Measurements from ENCODE around the gene CACNA1S. TPM values are rescaled to one million over a fixed set of nuclear protein-coding genes. Genes with fewer than 3 reads are reported as not detected.
A peak's percentile ranks its signal among the peaks of the same experiment; 100 is the strongest.

Gene CACNA1S
- polyA plus RNA-seq, 3 donors from 2014 or later: not detected

- Mint-ChIP-seq H3K4me3 (peak overlapping the region in 1 of 5 donors; percentile 19), H3K27ac (no peak overlapping the region), H3K9me3 (no peaks in the 10 kb centered on the region), H3K36me3 (no peaks in the 10 kb centered on the region), H3K4me1 (peaks cover 16 to 23% of the 10 kb centered on the region in 2 donors), H3K27me3 (ENCODE audit: low read depth in 3 of 3) (peaks cover 0 to 18% (median 6%) of the 10 kb centered on the region in 3 donors)
- DNase-seq: no peak
These were observed 85.4 kb downstream of the CACNA1S start for GRCh38 chr1:201026836-201027235.

- no peak overlapping the region for H3K27ac Mint-ChIP-seq
- H3K4me1 Mint-ChIP-seq: peaks cover 22 to 30% of the 10 kb centered on the region in 2 donors
- DNase-seq: no peak
- no peaks in the 10 kb centered on the region for H3K36me3 Mint-ChIP-seq
- no peak overlapping the region for H3K4me3 Mint-ChIP-seq
- peaks cover 0 to 18% (median 5%) of the 10 kb centered on the region in 3 donors for H3K27me3 Mint-ChIP-seq (ENCODE audit: low read depth in 3 of 3)
- H3K9me3 Mint-ChIP-seq: no peaks in the 10 kb centered on the region
These were observed 86.0 kb downstream of the CACNA1S start for GRCh38 chr1:201026234-201026633.

- H3K4me1 Mint-ChIP-seq: peaks cover 28 to 36% of the 10 kb centered on the region in 2 donors
- no peak for DNase-seq
- no peak overlapping the region for H3K27ac Mint-ChIP-seq
- no peaks in the 10 kb centered on the region for H3K36me3 Mint-ChIP-seq
- H3K9me3 Mint-ChIP-seq: no peaks in the 10 kb centered on the region
- H3K4me3 Mint-ChIP-seq: no peak overlapping the region
- peaks cover 0 to 18% (median 5%) of the 10 kb centered on the region in 3 donors for H3K27me3 Mint-ChIP-seq (ENCODE audit: low read depth in 3 of 3)
These were observed 86.6 kb downstream of the CACNA1S start for GRCh38 chr1:201025571-201026002.

GRCh38 chr1:201024625-201024998 is 87.6 kb downstream of the CACNA1S start:
- Mint-ChIP-seq H3K4me3 (peak overlapping the region in 1 of 5 donors; percentile 44), H3K36me3 (no peaks in the 10 kb centered on the region), H3K27me3 (ENCODE audit: low read depth in 3 of 3) (peaks cover 0 to 19% (median 5%) of the 10 kb centered on the region in 3 donors), H3K9me3 (no peaks in the 10 kb centered on the region), H3K27ac (no peak overlapping the region), H3K4me1 (peaks cover 38 to 46% of the 10 kb centered on the region in 2 donors)
- DNase-seq: no peak

GRCh38 chr1:201023920-201024624 is 88.2 kb downstream of the CACNA1S start:
- no peak for DNase-seq
- Mint-ChIP-seq H3K27ac (peak overlapping the region in 3 of 6 donors; percentile 29 to 65 (median 40)), H3K4me1 (peaks cover 43 to 51% of the 10 kb centered on the region in 2 donors)

GRCh38 chr1:201023517-201023902 is 88.7 kb downstream of the CACNA1S start, which contains the start of gene KIF21B:
Gene KIF21B (minus strand): TSS chr1:201023714. CDS start chr1:201023383, 331 bp downstream.
- H3K36me3 Mint-ChIP-seq: no peaks in the 10 kb centered on the region
- DNase-seq: peak; percentile 91 to 93 (median 92)
- peak within 1 kb of the TSS; percentile 91 to 99 (median 94) for H3K4me3 Mint-ChIP-seq
- H3K27ac Mint-ChIP-seq: peak within 1 kb of the TSS; percentile 93 to 100 (median 100)
- no peaks in the 10 kb centered on the region for H3K9me3 Mint-ChIP-seq
- peaks cover 4 to 21% (median 5%) of the 10 kb centered on the region in 3 donors for H3K27me3 Mint-ChIP-seq (ENCODE audit: low read depth in 3 of 3)
- H3K4me1 Mint-ChIP-seq: peaks cover 48 to 57% of the 10 kb centered on the region in 2 donors

More at GRCh38 chr1:201023920-201024624, 88.2 kb downstream of the CACNA1S start:
- H3K9me3 Mint-ChIP-seq: no peaks in the 10 kb centered on the region
- H3K4me3 Mint-ChIP-seq: peak overlapping the region; percentile 17 to 57 (median 44)
- H3K27me3 Mint-ChIP-seq (ENCODE audit: low read depth in 3 of 3): peaks cover 4 to 21% (median 5%) of the 10 kb centered on the region in 3 donors
- no peaks in the 10 kb centered on the region for H3K36me3 Mint-ChIP-seq

GRCh38 chr1:201022820-201023516 is 89.3 kb downstream of the CACNA1S start:
- Mint-ChIP-seq H3K9me3 (no peaks in the 10 kb centered on the region), H3K27ac (peak overlapping the region; percentile 93 to 100 (median 100)), H3K4me3 (peak overlapping the region; percentile 91 to 99 (median 94)), H3K27me3 (ENCODE audit: low read depth in 3 of 3) (peaks cover 4 to 21% (median 5%) of the 10 kb centered on the region in 3 donors), H3K4me1 (peaks cover 53 to 62% of the 10 kb centered on the region in 2 donors), H3K36me3 (no peaks in the 10 kb centered on the region)
- DNase-seq: peak; percentile 56 to 58 (median 58)

GRCh38 chr1:201022493-201022819 is 89.8 kb downstream of the CACNA1S start:
- DNase-seq: no peak
- H3K4me3 Mint-ChIP-seq: peak overlapping the region; percentile 91 to 99 (median 94)
- peaks cover 4 to 21% (median 5%) of the 10 kb centered on the region in 3 donors for H3K27me3 Mint-ChIP-seq (ENCODE audit: low read depth in 3 of 3)
- peak overlapping the region; percentile 93 to 100 (median 100) for H3K27ac Mint-ChIP-seq
- H3K36me3 Mint-ChIP-seq: no peaks in the 10 kb centered on the region
- peaks cover 58 to 67% of the 10 kb centered on the region in 2 donors for H3K4me1 Mint-ChIP-seq
- no peaks in the 10 kb centered on the region for H3K9me3 Mint-ChIP-seq

- peaks cover 64 to 73% of the 10 kb centered on the region in 2 donors for H3K4me1 Mint-ChIP-seq
- H3K27ac Mint-ChIP-seq: peak overlapping the region; percentile 93 to 100 (median 100)
- no peak for DNase-seq
- no peaks in the 10 kb centered on the region for H3K9me3 Mint-ChIP-seq
- no peaks in the 10 kb centered on the region for H3K36me3 Mint-ChIP-seq
- H3K27me3 Mint-ChIP-seq (ENCODE audit: low read depth in 3 of 3): peaks cover 4 to 21% (median 5%) of the 10 kb centered on the region in 3 donors
- peak overlapping the region; percentile 91 to 99 (median 94) for H3K4me3 Mint-ChIP-seq
These were observed 90.4 kb downstream of the CACNA1S start for GRCh38 chr1:201021630-201022492.

GRCh38 chr1:201020721-201021629 is 91.3 kb downstream of the CACNA1S start:
- H3K27ac Mint-ChIP-seq: peak overlapping the region; percentile 98 to 100 (median 100)
- H3K27me3 Mint-ChIP-seq (ENCODE audit: low read depth in 3 of 3): peaks cover 4 to 21% (median 5%) of the 10 kb centered on the region in 3 donors
- H3K4me3 Mint-ChIP-seq: peak overlapping the region; percentile 91 to 99 (median 94)
- H3K4me1 Mint-ChIP-seq: peaks cover 73 to 76% of the 10 kb centered on the region in 2 donors
- H3K36me3 Mint-ChIP-seq: no peaks in the 10 kb centered on the region
- no peaks in the 10 kb centered on the region for H3K9me3 Mint-ChIP-seq
- DNase-seq: peak in 1 of 3 donors; percentile 18

GRCh38 chr1:201020040-201020591 is 92.1 kb downstream of the CACNA1S start:
- Mint-ChIP-seq H3K4me3 (peak overlapping the region; percentile 81 to 94 (median 91)), H3K36me3 (no peaks in the 10 kb centered on the region), H3K9me3 (no peaks in the 10 kb centered on the region), H3K4me1 (peaks cover 82 to 84% of the 10 kb centered on the region in 2 donors), H3K27ac (peak overlapping the region; percentile 98 to 100 (median 100)), H3K27me3 (ENCODE audit: low read depth in 3 of 3) (peaks cover 4 to 19% (median 5%) of the 10 kb centered on the region in 3 donors)
- DNase-seq: peak in 1 of 3 donors; percentile 27

GRCh38 chr1:201019321-201019977 is 92.8 kb downstream of the CACNA1S start:
- no peaks in the 10 kb centered on the region for H3K36me3 Mint-ChIP-seq
- peak overlapping the region; percentile 81 to 94 (median 91) for H3K4me3 Mint-ChIP-seq
- peak overlapping the region; percentile 98 to 100 (median 100) for H3K27ac Mint-ChIP-seq
- no peaks in the 10 kb centered on the region for H3K9me3 Mint-ChIP-seq
- DNase-seq: peak; percentile 86 to 89 (median 88)
- peaks cover 88 to 91% of the 10 kb centered on the region in 2 donors for H3K4me1 Mint-ChIP-seq
- H3K27me3 Mint-ChIP-seq (ENCODE audit: low read depth in 3 of 3): peaks cover 4 to 18% (median 5%) of the 10 kb centered on the region in 3 donors
